Ovary (tissue), 9 donors: Measurements from ENCODE around the gene DDB1. TPM values are rescaled to one million over a fixed set of nuclear protein-coding genes. Genes with fewer than 3 reads are reported as not detected.

Source experiments
- DNase-seq, 5 donors: peaks; one replicate each; pipeline ENCODE4 v3.0.0-alpha.2; 2019 to 2020
- H3K27ac ChIP-seq, 2 donors: fragments of 200-600 bp; one replicate each; pipeline versions ENCODE4 v1.5.1 to v1.8.0; 2019 to 2022
- H3K27me3 ChIP-seq: fragments of 200-600 bp; one replicate; pipeline ENCODE4 v1.8.0; 2022
- H3K36me3 ChIP-seq: fragments of 200-600 bp; sonication (generic); one replicate; pipeline ENCODE4 v1.5.1; 2019
- H3K4me1 ChIP-seq: one replicate; pipeline ENCODE4 v1.8.1; 2013; ENCODE audit warnings: mild to moderate bottlenecking, moderate library complexity; ENCODE audit not compliant: insufficient read depth
- H3K4me3 ChIP-seq: fragments of 200-600 bp; sonication (generic); one replicate; pipeline ENCODE4 v1.5.1; 2017
- H3K9me3 ChIP-seq, 2 donors: fragments of 200-600 bp in 1 of 2; sonication (generic) in 1 of 2; one replicate each; pipeline versions ENCODE4 v1.5.1 to v1.8.1; 2013 to 2019; ENCODE audit warnings: mild to moderate bottlenecking in 1 of 2, moderate library complexity in 1 of 2
- CTCF ChIP-seq, 3 donors: fragments of 450-650 bp in 2 of 3; fragments of 200-600 bp in 1 of 3; IDR thresholded peaks; one replicate each; pipeline versions ENCODE4 v1.5.1 to v1.8.0; 2016 to 2022; ENCODE audit warnings: antibody characterized with exemption in 3 of 3, mild to moderate bottlenecking in 1 of 3
- EP300 ChIP-seq: sonication (generic); formaldehyde crosslinking; IDR thresholded peaks from one replicate; pipeline ENCODE4 v1.6.1; 2017; ENCODE audit warnings: antibody characterized with exemption
- POLR2A ChIP-seq: fragments of 450-650 bp; IDR thresholded peaks from one replicate; pipeline ENCODE4 v1.6.1; 2017; ENCODE audit warnings: antibody characterized with exemption, mild to moderate bottlenecking, moderate library complexity
- WGBS, 3 donors: extraction: QIAGEN DNeasy Blood & Tissue Kit in 1 of 3; methylation state at CpG; one replicate each; pipeline versions ENCODE4 v1.1.5 to v1.1.7; 2013 to 2017; 5-methylcytosine and 5-hydroxymethylcytosine counted together
- intact Hi-C, 4 donors: fragments of 100-400 bp; cut with DNase I; formaldehyde crosslinking; loops; one replicate each; pipeline versions ENCODE4 v1.11.0 to v1.15.1; 2022 to 2023
- polyA plus RNA-seq, 2 donors: library from polyadenylated mRNA; stranded (reverse); fragments of 200-250 nt in 1 of 2; fragments of 350-450 nt in 1 of 2; fragmentation: Illumina TruSeq in 1 of 2; extraction: RNeasy Lipid Tissue Mini Kit (QIAGEN cat#74804) in 1 of 2; gene quantifications; one replicate each; pipeline ENCODE4 v1.2.3, GENCODE V29; 2013 to 2014
- total RNA-seq, 7 donors: library from RNA; depleted of rRNA in 2 of 7; stranded (reverse); fragments of >200 nt in 2 of 7; fragmentation: NEBNext Ultra II Directional in 3 of 7; extraction: Animal tissue kit (Norgen Biotek cat#: 25700) in 3 of 7; gene quantifications; one replicate each; pipeline versions ENCODE4 v1.1.0 to v1.2.4, GENCODE V29; 2016 to 2023
- donor health status: DM: no; HTN: no; CAD: no; lungs with moderate emphysema.
- donor health status: DM: no; HTN: no; CAD: no.
- donor health status: Bipolar disorder and iron deficiency.
- donor health status: DM: yes; HTN: yes; CAD: no.
- donor health status: DM: no; HTN: no; CAD: no.
- donor health status: DM: yes; HTN: yes; CAD: no.

DDB1 gene
- total and polyA plus RNA-seq, 9 donors = 117 to 270 (median 217) TPM

GRCh38 chr11:61375761-61376108, 42.8 kb upstream of the DDB1 start:
- no peaks in the 10 kb centered on the region for H3K36me3 ChIP-seq
- DNase-seq = no peak
- peaks cover 12% of the 10 kb centered on the region for H3K4me1 ChIP-seq
- intact Hi-C loops = no loop called here
- H3K4me3 ChIP-seq = no peak overlapping the region
- H3K27me3 ChIP-seq = no peaks in the 10 kb centered on the region
- 69 to 77% (median 75%) methylated on average over 6 of the region's 6 CpGs for WGBS, 3 donors
- no peaks in the 10 kb centered on the region for H3K9me3 ChIP-seq
- TF ChIP-seq POLR2A (no peak), CTCF (IDR thresholded peaks at IDR 0.05) (no peak), EP300 (no peak)
- H3K27ac ChIP-seq = no peak overlapping the region

- Histone ChIP-seq H3K9me3 (no peaks in the 10 kb centered on the region), H3K36me3 (no peaks in the 10 kb centered on the region), H3K27ac (no peak overlapping the region), H3K4me1 (peaks cover 22% of the 10 kb centered on the region), H3K27me3 (no peaks in the 10 kb centered on the region), H3K4me3 (no peak overlapping the region)
- WGBS, 3 donors = 88 to 89% (median 88%) methylated on average over 8 of the region's 8 CpGs
- intact Hi-C loops = no loop called here
- DNase-seq = no peak
- TF ChIP-seq EP300 (no peak), POLR2A (no peak), CTCF (IDR thresholded peaks at IDR 0.05) (no peak)
Measured at GRCh38 chr11:61372659-61373420, 39.9 kb upstream of the DDB1 start.

- TF ChIP-seq CTCF (IDR thresholded peaks at IDR 0.05) (no peak), POLR2A (no peak), EP300 (no peak)
- Histone ChIP-seq H3K4me1 (peaks cover 22% of the 10 kb centered on the region), H3K36me3 (no peaks in the 10 kb centered on the region), H3K4me3 (no peak overlapping the region), H3K27ac (peak overlapping the region in 1 of 2 donors; percentile 66), H3K9me3 (no peaks in the 10 kb centered on the region), H3K27me3 (no peaks in the 10 kb centered on the region)
- no peak for DNase-seq
- 72 to 88% (median 81%) methylated on average over 8 of the region's 8 CpGs for WGBS, 3 donors
- intact Hi-C loops = no loop called here
Measured at GRCh38 chr11:61370349-61371005, 37.6 kb upstream of the DDB1 start.

- peaks cover 22% of the 10 kb centered on the region for H3K4me1 ChIP-seq
- H3K27ac ChIP-seq = peak overlapping the region in 1 of 2 donors; percentile 66
- WGBS, 3 donors = 18 to 31% (median 22%) methylated on average over 9 of the region's 9 CpGs
- intact Hi-C loops = no loop called here
- no peaks in the 10 kb centered on the region for H3K27me3 ChIP-seq
- no peaks in the 10 kb centered on the region for H3K36me3 ChIP-seq
- no peak overlapping the region for H3K4me3 ChIP-seq
- DNase-seq = peak; percentile 75 to 89 (median 84)
- TF ChIP-seq CTCF (IDR thresholded peaks at IDR 0.05) = no peak
- no peak for TF ChIP-seq POLR2A
- TF ChIP-seq EP300 = no peak
- H3K9me3 ChIP-seq = no peaks in the 10 kb centered on the region
Measured at GRCh38 chr11:61369372-61370348, 36.8 kb upstream of the DDB1 start.
